H9 (cell line): Measurements from ENCODE around the gene KCNJ15. TPM values are rescaled to one million over a fixed set of nuclear protein-coding genes. Genes with fewer than 3 reads are reported as not detected.
A peak's percentile ranks its signal among the peaks of the same experiment; 100 is the strongest.

Experiments used
- DNase-seq: peaks from one replicate; pipeline ENCODE4 v3.0.0-alpha.2; 2017
- H2AFZ ChIP-seq: one replicate; pipeline ENCODE4 v1.6.1; 2013; ENCODE audit warnings: mild to moderate bottlenecking, low read length, control low read depth, moderate library complexity
- H2AK5ac ChIP-seq: 2 replicates; pipeline ENCODE4 v1.6.1; 2013; ENCODE audit warnings: low read length, control low read depth, mixed read lengths; ENCODE audit not compliant: insufficient read length
- H2BK120ac ChIP-seq: one replicate; pipeline ENCODE4 v1.6.1; 2013; ENCODE audit warnings: low read depth, mild to moderate bottlenecking, low read length, control low read depth, inconsistent platforms; ENCODE audit not compliant: poor library complexity, severe bottlenecking
- H2BK12ac ChIP-seq: 2 replicates; pipeline ENCODE4 v1.6.1; 2013; ENCODE audit warnings: low read length, control low read depth, mixed read lengths, low read depth; ENCODE audit not compliant: insufficient read length
- H2BK15ac ChIP-seq: 2 replicates; pipeline ENCODE4 v1.6.1; 2013; ENCODE audit warnings: low read depth, low read length, control low read depth
- H2BK20ac ChIP-seq: one replicate; pipeline ENCODE4 v1.6.1; 2013; ENCODE audit warnings: low read depth, mild to moderate bottlenecking, low read length, control low read depth, inconsistent platforms; ENCODE audit not compliant: poor library complexity, severe bottlenecking
- H2BK5ac ChIP-seq: 2 replicates; pipeline ENCODE4 v1.6.1; 2013; ENCODE audit warnings: low read length, control low read depth, mixed read lengths; ENCODE audit not compliant: insufficient read length
- H3K14ac ChIP-seq: 2 replicates; pipeline ENCODE4 v1.6.1; 2013; ENCODE audit warnings: low read length, control low read depth; ENCODE audit not compliant: insufficient read depth
- H3K18ac ChIP-seq: 2 replicates; pipeline ENCODE4 v1.6.1; 2013; ENCODE audit warnings: low read depth, mild to moderate bottlenecking, mixed read lengths, low read length, control low read depth; ENCODE audit not compliant: insufficient read length
- H3K23ac ChIP-seq: 2 replicates; pipeline ENCODE4 v1.6.1; 2013; ENCODE audit warnings: low read length, control low read depth, mixed read lengths, low read depth; ENCODE audit not compliant: insufficient read length
- H3K23me2 ChIP-seq: 2 replicates; pipeline ENCODE4 v1.6.1; 2013; ENCODE audit warnings: low read depth, mild to moderate bottlenecking, mixed read lengths, low read length, control low read depth; ENCODE audit not compliant: insufficient read length, poor library complexity, severe bottlenecking
- H3K27ac ChIP-seq: 2 replicates; pipeline ENCODE4 v1.5.1; 2013; ENCODE audit warnings: low read length, control low read depth, mixed read lengths, low read depth; ENCODE audit not compliant: insufficient read length
- H3K27me3 ChIP-seq: 2 replicates; pipeline ENCODE4 v1.6.1; 2013; ENCODE audit warnings: low read length, control low read depth, inconsistent platforms; ENCODE audit not compliant: insufficient read depth
- H3K4ac ChIP-seq: 2 replicates; pipeline ENCODE4 v1.6.1; 2013; ENCODE audit warnings: low read depth, mild to moderate bottlenecking, control low read depth, inconsistent platforms, low read length, moderate library complexity
- H3K4me1 ChIP-seq: 2 replicates; pipeline ENCODE4 v1.6.1; 2013; ENCODE audit warnings: low read length, control low read depth, inconsistent platforms; ENCODE audit not compliant: insufficient read depth
- H3K4me2 ChIP-seq: 2 replicates; pipeline ENCODE4 v1.6.1; 2013; ENCODE audit warnings: low read length, control low read depth, mixed read lengths; ENCODE audit not compliant: insufficient read length, insufficient read depth
- H3K56ac ChIP-seq: 2 replicates; pipeline ENCODE4 v1.6.1; 2013; ENCODE audit warnings: low read depth, mild to moderate bottlenecking, mixed read lengths, low read length, control low read depth; ENCODE audit not compliant: insufficient read length
- H3K79me1 ChIP-seq: 2 replicates; pipeline ENCODE4 v1.6.1; 2013; ENCODE audit warnings: low read depth, mild to moderate bottlenecking, moderate library complexity, low read length, control low read depth, inconsistent platforms; ENCODE audit not compliant: insufficient read depth, poor library complexity, severe bottlenecking
- H3K79me2 ChIP-seq: 2 replicates; pipeline ENCODE4 v1.6.1; 2013; ENCODE audit warnings: low read length, control low read depth, inconsistent platforms; ENCODE audit not compliant: insufficient read depth
- H3K9ac ChIP-seq: 2 replicates; pipeline ENCODE4 v1.6.1; 2013; ENCODE audit warnings: low read length, control low read depth, mixed read lengths; ENCODE audit not compliant: insufficient read length; ENCODE audit errors: extremely low read depth
- H3K9me3 ChIP-seq: one replicate; pipeline ENCODE4 v1.6.1; 2013; ENCODE audit warnings: low read depth, low read length, inconsistent platforms; ENCODE audit not compliant: control insufficient read depth
- H3T11ph ChIP-seq: one replicate; pipeline ENCODE4 v1.6.1; 2013; ENCODE audit warnings: mild to moderate bottlenecking, low read length, control low read depth, inconsistent platforms
- H4K20me1 ChIP-seq: one replicate; pipeline ENCODE4 v1.6.1; 2013; ENCODE audit not compliant: control insufficient read depth, insufficient read length, insufficient read depth
- H4K5ac ChIP-seq: 2 replicates; pipeline ENCODE4 v1.6.1; 2013; ENCODE audit warnings: low read depth, mild to moderate bottlenecking, mixed read lengths, low read length, control low read depth; ENCODE audit not compliant: insufficient read length
- H4K8ac ChIP-seq: replicated peaks from 2 replicates; pipeline ENCODE4 v1.6.1; 2013; ENCODE audit warnings: low read length, control low read depth, mixed read lengths, low read depth; ENCODE audit not compliant: insufficient read length
- H4K91ac ChIP-seq: 2 replicates; pipeline ENCODE4 v1.6.1; 2013; ENCODE audit warnings: low read depth, mild to moderate bottlenecking, moderate library complexity, mixed read lengths, low read length, control low read depth; ENCODE audit not compliant: insufficient read length
- H3K27ac Mint-ChIP-seq, 3 experiments: 2 replicates in 2 of 3; 3 replicates in 1 of 3; pipeline ENCODE4 v1.8.0; 2020 to 2021; ENCODE audit warnings: mixed read lengths in 3 of 3, mild to moderate bottlenecking in 1 of 3, moderate library complexity in 1 of 3
- H3K27me3 Mint-ChIP-seq: 2 replicates; pipeline ENCODE4 v1.8.0; 2021; ENCODE audit warnings: low read depth, mild to moderate bottlenecking, moderate library complexity, mixed read lengths
- H3K36me3 Mint-ChIP-seq, 3 experiments: 2 replicates in 2 of 3; 3 replicates in 1 of 3; pipeline ENCODE4 v1.8.0; 2020 to 2021; ENCODE audit warnings: low read depth in 3 of 3, mixed read lengths in 3 of 3; ENCODE audit not compliant: insufficient read depth in 1 of 3
- H3K4me1 Mint-ChIP-seq, 2 experiments: 2 replicates each; pipeline ENCODE4 v1.8.0; 2020; ENCODE audit warnings: mixed read lengths in 2 of 2
- H3K4me3 Mint-ChIP-seq, 2 experiments: 2 replicates in 1 of 2; 3 replicates in 1 of 2; pipeline ENCODE4 v1.8.0; 2020 to 2021; ENCODE audit warnings: mild to moderate bottlenecking in 2 of 2, mixed read lengths in 2 of 2, moderate library complexity in 1 of 2
- H3K9me3 Mint-ChIP-seq, 2 experiments: 2 replicates in 1 of 2; 3 replicates in 1 of 2; pipeline ENCODE4 v1.8.0; 2020; ENCODE audit warnings: mild to moderate bottlenecking in 2 of 2, mixed read lengths in 2 of 2, moderate library complexity in 1 of 2
- CTCF ChIP-seq: fragments of 200-600 bp; sonication (generic); conservative IDR thresholded peaks from 3 replicates; pipeline ENCODE4 v1.8.0; 2021; ENCODE audit warnings: antibody characterized with exemption, mild to moderate bottlenecking
- WGBS: extraction: QIAGEN DNeasy Blood & Tissue Kit; methylation state at CpG from one replicate; pipeline ENCODE4 v1.1.7; 2013; ENCODE audit warnings: missing lambda C conversion rate, low lambda C conversion rate, mixed read lengths; ENCODE audit not compliant: insufficient read length; ENCODE audit errors: extremely low coverage; 5-methylcytosine and 5-hydroxymethylcytosine counted together
- total RNA-seq: library from RNA; stranded (reverse); gene quantifications from 2 replicates; pipeline ENCODE4 v1.2.1, GENCODE V29; 2021

Gene KCNJ15
- total RNA-seq, 1 experiment from 2014 or later = not detected

GRCh38 chr21:38268864-38269575 lies 12.2 kb downstream of the KCNJ15 start:
- Histone ChIP-seq H3K79me1 (no peaks in the 10 kb centered on the region), H3K27me3 (no peaks in the 10 kb centered on the region), H2BK15ac (no peak overlapping the region), H3K4me2 (no peak overlapping the region), H3K23ac (no peak overlapping the region), H3K79me2 (no peaks in the 10 kb centered on the region), H2BK12ac (no peak overlapping the region), H2AFZ (no peak overlapping the region), H4K91ac (no peak overlapping the region), H4K20me1 (no peaks in the 10 kb centered on the region), H2BK20ac (no peak overlapping the region), H2BK5ac (no peak overlapping the region), H3K27ac (no peak overlapping the region), H2AK5ac (no peak overlapping the region), H3T11ph (no peak overlapping the region), H3K4ac (no peak overlapping the region), H3K18ac (no peak overlapping the region), H3K9me3 (no peaks in the 10 kb centered on the region), H3K9ac (no peak overlapping the region), H2BK120ac (no peak overlapping the region), H3K14ac (0 out of 2 replicates have a peak overlapping the region, but pooled peaks have one; percentile 66), H3K4me1 (no peaks in the 10 kb centered on the region), H4K5ac (no peak overlapping the region), H4K8ac (no peak overlapping the region), H3K23me2 (no peaks in the 10 kb centered on the region), H3K56ac (no peak overlapping the region)
- no CpG with 5 or more reads among the region's 5 CpGs for WGBS
- H3K27ac Mint-ChIP-seq = no peak overlapping the region
- no peak overlapping the region for H3K4me3 Mint-ChIP-seq
- no peaks in the 10 kb centered on the region; a peak in 1 of 5 replicates for H3K9me3 Mint-ChIP-seq
- no peaks in the 10 kb centered on the region; the same call in 1 of the 2 replicates for H3K27me3 Mint-ChIP-seq
- no peak for TF ChIP-seq CTCF
- no peaks in the 10 kb centered on the region; a peak in 1 of 7 replicates for H3K36me3 Mint-ChIP-seq
- no peak for DNase-seq
- peaks cover 15 to 16% of the 10 kb centered on the region in 2 experiments for H3K4me1 Mint-ChIP-seq
